GM12873 (cell line): ENCODE measurements around the gene SMIM38.

Source experiments
- TF ChIP-seq, protein P1 (sequence below): IDR thresholded peaks from 2 replicates; pipeline ENCODE4 v1.5.1; 2012; ENCODE audit warnings: low read depth, mild to moderate bottlenecking, moderate library complexity, low read length, control low read depth; ENCODE audit not compliant: insufficient read depth; ENCODE audit errors: missing control alignments

The SMIM38 gene

DNA sequence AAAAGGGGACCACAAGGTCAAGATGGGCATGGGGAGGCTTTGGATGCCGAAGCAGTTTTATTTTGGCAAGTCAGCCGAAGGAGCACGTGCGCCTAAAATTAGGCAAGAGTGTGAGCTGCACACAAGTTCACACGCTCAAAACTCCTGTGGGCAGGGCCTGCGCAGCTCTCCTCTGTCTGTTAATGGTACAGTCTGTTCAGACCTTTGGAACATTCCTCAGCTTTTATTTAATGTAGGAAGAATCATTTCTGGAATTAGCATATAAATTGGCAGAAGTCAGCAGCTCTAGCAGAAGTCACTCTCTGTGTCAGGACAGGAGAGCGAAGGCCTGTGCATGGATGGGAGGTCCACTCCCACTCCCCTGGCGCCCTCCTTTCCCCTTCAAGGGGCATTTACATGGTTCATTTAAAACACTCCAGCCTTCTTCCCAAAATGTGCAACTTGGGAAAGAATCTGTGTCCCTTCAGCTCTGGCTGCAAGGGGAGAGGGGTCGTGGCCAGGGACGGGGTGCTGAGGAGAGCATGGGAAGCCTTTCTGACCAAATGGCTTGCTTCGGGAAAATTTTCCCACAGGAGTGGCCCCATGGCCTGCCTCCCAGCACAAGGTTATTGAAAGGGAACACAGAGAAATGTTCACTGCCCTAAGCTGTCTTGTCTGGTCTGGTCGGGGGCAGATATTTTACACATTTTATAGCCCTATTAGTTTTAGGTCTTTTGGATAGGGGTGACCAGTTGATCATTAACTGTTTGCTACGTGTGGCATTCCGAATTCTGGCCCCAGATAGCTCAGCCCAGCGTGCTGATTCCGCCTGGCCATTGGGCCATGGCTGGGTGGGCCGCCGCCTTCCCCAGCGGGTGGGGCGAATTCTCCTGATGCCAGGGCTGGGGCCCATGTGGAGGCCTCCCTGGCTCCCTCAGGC, 43.9 kb upstream of the SMIM38 start:
- TF ChIP-seq, protein P1, sequence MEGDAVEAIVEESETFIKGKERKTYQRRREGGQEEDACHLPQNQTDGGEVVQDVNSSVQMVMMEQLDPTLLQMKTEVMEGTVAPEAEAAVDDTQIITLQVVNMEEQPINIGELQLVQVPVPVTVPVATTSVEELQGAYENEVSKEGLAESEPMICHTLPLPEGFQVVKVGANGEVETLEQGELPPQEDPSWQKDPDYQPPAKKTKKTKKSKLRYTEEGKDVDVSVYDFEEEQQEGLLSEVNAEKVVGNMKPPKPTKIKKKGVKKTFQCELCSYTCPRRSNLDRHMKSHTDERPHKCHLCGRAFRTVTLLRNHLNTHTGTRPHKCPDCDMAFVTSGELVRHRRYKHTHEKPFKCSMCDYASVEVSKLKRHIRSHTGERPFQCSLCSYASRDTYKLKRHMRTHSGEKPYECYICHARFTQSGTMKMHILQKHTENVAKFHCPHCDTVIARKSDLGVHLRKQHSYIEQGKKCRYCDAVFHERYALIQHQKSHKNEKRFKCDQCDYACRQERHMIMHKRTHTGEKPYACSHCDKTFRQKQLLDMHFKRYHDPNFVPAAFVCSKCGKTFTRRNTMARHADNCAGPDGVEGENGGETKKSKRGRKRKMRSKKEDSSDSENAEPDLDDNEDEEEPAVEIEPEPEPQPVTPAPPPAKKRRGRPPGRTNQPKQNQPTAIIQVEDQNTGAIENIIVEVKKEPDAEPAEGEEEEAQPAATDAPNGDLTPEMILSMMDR, result no peak

DNA sequence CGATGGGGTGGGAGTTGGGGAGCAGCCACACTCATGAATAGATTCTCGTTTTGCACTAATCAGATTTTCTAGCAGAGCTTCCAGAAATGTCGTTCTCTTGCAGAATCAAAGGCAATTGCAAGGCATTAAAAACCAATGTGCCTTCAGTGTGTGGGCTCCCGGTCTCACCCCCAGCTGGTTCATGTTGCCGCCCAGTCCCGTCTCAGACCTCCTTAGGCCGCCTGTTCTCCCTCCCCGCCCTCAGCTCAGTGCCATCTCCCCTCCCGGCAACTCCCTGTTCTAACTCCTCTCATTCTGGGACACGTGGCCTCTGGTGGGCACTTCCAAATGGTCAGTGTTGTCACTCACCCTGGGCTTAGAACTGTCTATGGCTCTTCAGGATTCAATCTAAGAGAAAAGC, 42.5 kb upstream of the SMIM38 start:
- TF ChIP-seq, protein P1, result no peak

DNA sequence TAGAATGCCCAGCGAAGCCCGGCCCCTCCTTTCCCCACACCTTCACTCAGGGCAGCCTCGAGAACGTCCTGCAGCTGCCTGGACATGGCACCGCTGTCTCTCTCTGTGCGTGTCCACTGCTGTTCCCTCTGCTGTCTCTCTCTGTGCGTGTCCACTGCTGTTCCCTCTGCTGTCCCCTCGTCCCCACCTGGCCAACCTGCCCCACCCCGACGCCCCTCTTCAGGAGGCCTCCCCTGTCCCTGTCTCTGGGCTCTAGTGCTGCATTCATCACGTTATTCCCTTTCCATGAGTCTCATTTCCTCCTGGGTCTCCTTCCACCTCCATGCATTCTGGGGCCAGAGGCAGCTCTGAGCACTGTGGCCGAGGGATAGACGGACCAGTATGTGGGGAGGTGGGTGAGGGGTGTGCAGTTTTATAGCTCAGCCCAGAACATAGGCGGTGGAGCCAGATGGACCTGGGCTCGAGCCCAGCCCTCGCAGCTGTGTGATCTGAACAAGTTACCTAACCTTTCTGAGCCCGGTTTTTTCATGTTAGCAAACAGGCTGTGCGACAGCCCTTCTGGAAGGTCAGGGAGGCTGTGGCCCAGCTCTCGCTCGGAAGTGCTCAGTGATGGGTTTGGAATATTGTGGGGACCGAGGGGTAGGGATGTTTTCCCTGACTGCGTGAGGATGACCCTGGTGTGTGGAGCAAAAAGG, 41.9 kb upstream of the SMIM38 start:
- TF ChIP-seq, protein P1, result no peak

DNA sequence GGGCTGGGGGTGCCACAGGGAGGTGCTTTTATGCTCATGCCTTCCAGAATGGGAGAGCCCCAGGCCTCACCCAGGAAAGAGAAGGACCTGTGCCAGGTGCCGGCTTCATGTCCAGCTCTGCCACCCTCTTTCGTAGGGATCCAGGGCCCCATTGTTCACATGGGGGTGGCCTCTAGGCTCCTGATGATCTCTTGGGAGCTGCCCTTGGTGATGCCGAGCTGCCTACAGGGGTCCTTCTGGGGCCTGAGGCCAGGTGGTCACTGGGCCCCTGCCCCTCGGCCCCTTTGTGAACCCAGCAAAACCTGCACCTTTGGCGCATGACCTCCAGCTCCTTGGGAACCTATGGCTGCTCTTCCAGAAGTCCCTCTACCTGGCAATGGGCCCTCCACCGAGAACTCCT, 41.4 kb upstream of the SMIM38 start:
- TF ChIP-seq, protein P1, result no peak

DNA sequence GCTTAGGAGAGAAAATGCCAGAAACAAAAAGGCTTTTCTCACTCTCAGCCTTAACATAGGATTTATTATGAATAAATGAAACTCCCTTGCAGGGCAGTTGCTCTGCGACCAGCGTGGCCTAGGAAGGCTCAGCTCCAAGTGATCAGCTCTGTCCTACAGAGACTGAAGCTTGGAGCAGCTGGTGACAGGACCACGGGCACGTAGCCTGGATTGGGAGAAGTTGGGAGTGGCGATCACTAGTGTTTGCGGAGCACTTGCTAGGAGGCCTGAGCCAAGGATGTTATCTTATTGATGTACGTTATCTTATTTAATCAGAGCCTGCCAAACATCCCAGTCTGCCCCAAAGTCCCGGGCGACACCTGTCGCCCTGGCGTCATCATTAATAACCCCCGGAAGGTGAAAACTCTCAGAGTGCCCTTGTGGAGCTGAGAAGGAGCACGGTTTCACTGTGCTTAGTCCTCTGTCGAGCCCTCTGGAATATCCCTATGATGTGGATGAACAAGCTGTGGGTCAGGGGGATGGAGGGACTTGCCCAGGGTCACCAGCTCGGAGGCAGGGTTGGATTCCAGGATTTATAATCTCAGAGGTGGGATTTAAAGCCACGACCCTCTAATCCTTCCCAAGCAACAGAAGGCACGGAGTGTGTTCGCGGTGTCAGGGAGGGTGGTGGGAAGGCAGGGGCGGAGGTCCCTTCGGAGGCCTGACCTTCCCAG, 40.8 kb upstream of the SMIM38 start:
- TF ChIP-seq, protein P1, result no peak

DNA sequence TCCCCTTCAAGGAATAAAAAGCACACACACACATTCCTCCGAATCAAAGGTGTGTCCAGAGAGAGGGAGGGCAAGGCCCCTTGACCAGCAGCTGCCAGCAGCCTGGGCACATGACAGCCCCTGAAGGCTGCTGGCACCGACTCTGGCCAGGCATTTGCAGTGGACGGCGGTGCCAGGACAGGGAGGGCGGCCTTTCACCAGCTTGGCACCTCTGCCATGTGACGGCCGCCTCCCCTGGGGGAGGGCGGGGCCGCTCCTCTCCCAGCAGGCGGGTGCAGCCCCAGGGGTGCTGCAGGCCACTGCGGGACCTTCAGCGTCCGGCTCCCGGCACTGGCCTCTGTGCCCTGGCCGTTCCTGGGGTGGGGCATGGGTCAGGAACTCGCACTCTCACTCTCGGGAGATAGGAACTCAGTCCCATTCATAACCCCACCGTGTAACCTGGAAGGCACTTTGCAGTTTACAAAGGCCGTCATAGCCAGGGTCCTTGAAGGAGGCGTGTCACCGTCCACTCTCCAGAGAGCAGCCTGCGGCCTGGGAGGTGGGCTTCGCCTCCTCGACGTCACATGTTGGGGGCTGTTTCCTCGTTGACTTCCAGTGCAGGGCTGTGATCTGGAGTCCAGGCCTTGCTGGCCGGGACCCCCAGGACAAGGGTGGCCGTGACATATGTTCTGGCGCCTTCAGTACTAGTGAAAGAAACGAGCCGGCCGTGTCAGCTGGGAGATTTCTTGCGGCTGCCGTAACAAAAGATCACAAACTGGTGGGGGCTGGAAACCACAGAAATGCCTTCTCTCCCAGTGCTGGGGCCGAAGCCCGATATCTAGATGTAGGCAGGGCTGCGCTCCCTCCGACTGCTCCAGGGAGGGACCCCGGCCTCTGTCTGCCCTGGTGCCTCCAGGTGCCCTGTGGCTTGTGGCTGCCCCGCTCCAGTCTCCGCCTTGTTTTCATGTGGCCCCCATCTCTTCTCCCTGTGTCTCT, 39.9 kb upstream of the SMIM38 start:
- TF ChIP-seq, protein P1, result no peak
